Suprapubic skin (tissue), 4 donors: Measurements from ENCODE around the gene SLC29A3. TPM values are rescaled to one million over a fixed set of nuclear protein-coding genes. Genes with fewer than 3 reads are reported as not detected.

Experiments
- DNase-seq, 2 donors: peaks; one replicate each; pipeline ENCODE4 v3.0.0-alpha.2; 2019; ENCODE audit warnings: low spot score in 2 of 2
- H3K27ac ChIP-seq: fragments of 200-600 bp; sonication (generic); one replicate; pipeline ENCODE4 v1.5.1; 2019
- H3K27me3 ChIP-seq: fragments of 200-600 bp; sonication (generic); one replicate; pipeline ENCODE4 v1.5.1; 2019
- H3K36me3 ChIP-seq: fragments of 200-600 bp; sonication (generic); one replicate; pipeline ENCODE4 v1.5.1; 2019
- H3K4me1 ChIP-seq: fragments of 200-600 bp; sonication (generic); one replicate; pipeline ENCODE4 v1.5.1; 2019
- H3K4me3 ChIP-seq: fragments of 200-600 bp; sonication (generic); one replicate; pipeline ENCODE4 v1.5.1; 2019; ENCODE audit warnings: mild to moderate bottlenecking
- H3K9me3 ChIP-seq: fragments of 200-600 bp; sonication (generic); one replicate; pipeline ENCODE4 v1.5.1; 2019
- EP300 ChIP-seq: sonication (generic); formaldehyde crosslinking; IDR thresholded peaks from one replicate; pipeline ENCODE4 v1.6.1; 2017; ENCODE audit warnings: antibody characterized with exemption
- POLR2A ChIP-seq, 2 donors: fragments of 450-650 bp; IDR thresholded peaks; one replicate each; pipeline ENCODE4 v1.6.1; 2017; ENCODE audit warnings: antibody characterized with exemption in 2 of 2, mild to moderate bottlenecking in 2 of 2, moderate library complexity in 2 of 2
- POLR2AphosphoS5 ChIP-seq, 3 donors: sonication (generic); formaldehyde crosslinking; IDR thresholded peaks; one replicate each; pipeline ENCODE4 v1.6.1; 2017; ENCODE audit warnings: antibody characterized with exemption in 3 of 3
- WGBS: methylation state at CpG from one replicate; pipeline ENCODE4 v1.1.5; 2018; 5-methylcytosine and 5-hydroxymethylcytosine counted together
- total RNA-seq, 4 donors: library from RNA; depleted of rRNA; stranded (reverse); fragments of >200 nt; gene quantifications; one replicate each; pipeline ENCODE4 v1.1.0, GENCODE V29; 2016
- TF ChIP-seq, protein P1 (sequence below), 2 donors: fragments of 200-600 bp in 1 of 2; fragments of 450-650 bp in 1 of 2; sonication (generic) in 1 of 2; IDR thresholded peaks; one replicate each; pipeline ENCODE4 v1.5.1; 2016 to 2019; ENCODE audit warnings: antibody characterized with exemption in 2 of 2, mild to moderate bottlenecking in 1 of 2, moderate library complexity in 1 of 2

The SLC29A3 gene
- total RNA-seq, 4 donors from 2014 or later: 1.3 to 2.8 (median 2.2) TPM

DNA sequence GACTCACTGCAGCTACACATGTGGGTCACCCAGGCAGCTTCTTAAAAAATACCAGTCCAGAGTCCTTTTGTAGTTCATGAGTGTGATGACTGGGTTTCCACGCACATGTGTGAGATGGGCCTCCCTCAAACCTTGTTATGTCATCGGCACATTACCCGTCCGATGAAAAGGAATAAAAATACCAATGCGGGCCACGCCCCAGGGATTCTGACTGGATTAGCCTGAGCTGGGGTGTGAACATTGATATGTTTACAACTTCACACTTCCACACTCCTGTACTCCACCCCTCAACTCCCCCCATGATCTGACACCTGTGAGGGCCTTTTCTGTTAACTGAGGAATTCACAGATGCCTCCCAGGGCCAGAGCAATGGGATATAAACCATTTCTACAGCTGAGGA is 6.2 kb downstream of the SLC29A3 start:
- peaks cover 21% of the 10 kb centered on the region for H3K36me3 ChIP-seq
- 57% methylated on average over 5 of the region's 6 CpGs for WGBS

DNA sequence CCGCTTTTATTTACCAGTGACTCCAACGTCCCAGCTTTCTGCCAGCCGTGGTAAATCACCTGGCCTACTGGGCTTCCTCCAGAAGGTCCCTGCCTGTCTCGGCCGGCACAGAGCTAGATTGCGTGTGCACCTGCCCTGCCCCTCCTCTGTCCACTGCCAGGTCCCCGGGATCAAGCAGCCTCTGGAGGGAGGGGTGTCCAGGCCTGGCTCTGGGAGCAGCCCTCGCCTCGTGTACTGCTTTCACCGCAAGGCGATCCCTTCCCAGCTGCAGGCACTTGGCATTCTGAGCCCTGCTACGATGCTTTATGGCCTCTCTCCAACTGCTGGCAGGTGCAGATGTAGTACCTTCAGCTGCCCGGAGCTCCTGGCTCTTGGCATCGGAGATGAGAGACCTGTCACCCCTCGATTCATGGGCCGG is 7.4 kb downstream of the SLC29A3 start:
- TF ChIP-seq POLR2AphosphoS5 (IDR thresholded peaks at IDR 0.05): no peak
- TF ChIP-seq EP300: no peak
- TF ChIP-seq POLR2A (IDR thresholded peaks at IDR 0.05): no peak
- TF ChIP-seq, protein P1, sequence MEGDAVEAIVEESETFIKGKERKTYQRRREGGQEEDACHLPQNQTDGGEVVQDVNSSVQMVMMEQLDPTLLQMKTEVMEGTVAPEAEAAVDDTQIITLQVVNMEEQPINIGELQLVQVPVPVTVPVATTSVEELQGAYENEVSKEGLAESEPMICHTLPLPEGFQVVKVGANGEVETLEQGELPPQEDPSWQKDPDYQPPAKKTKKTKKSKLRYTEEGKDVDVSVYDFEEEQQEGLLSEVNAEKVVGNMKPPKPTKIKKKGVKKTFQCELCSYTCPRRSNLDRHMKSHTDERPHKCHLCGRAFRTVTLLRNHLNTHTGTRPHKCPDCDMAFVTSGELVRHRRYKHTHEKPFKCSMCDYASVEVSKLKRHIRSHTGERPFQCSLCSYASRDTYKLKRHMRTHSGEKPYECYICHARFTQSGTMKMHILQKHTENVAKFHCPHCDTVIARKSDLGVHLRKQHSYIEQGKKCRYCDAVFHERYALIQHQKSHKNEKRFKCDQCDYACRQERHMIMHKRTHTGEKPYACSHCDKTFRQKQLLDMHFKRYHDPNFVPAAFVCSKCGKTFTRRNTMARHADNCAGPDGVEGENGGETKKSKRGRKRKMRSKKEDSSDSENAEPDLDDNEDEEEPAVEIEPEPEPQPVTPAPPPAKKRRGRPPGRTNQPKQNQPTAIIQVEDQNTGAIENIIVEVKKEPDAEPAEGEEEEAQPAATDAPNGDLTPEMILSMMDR (IDR thresholded peaks at IDR 0.05): no peak
- no peaks in the 10 kb centered on the region for H3K27me3 ChIP-seq
- H3K9me3 ChIP-seq: no peaks in the 10 kb centered on the region
- peaks cover 21% of the 10 kb centered on the region for H3K36me3 ChIP-seq
- H3K4me3 ChIP-seq: no peak overlapping the region
- WGBS: 56% methylated on average over 12 of the region's 16 CpGs
- H3K4me1 ChIP-seq: peaks cover 9% of the 10 kb centered on the region
- DNase-seq: no peak
- H3K27ac ChIP-seq: no peak overlapping the region

More for the DNA sequence above, 6.2 kb downstream of the SLC29A3 start:
- H3K4me3 ChIP-seq: no peak overlapping the region
- no peak for DNase-seq
- no peak overlapping the region for H3K27ac ChIP-seq
- peaks cover 10% of the 10 kb centered on the region for H3K4me1 ChIP-seq
- TF ChIP-seq EP300: no peak
- no peak for TF ChIP-seq POLR2A (IDR thresholded peaks at IDR 0.05)
- TF ChIP-seq, protein P1 (IDR thresholded peaks at IDR 0.05): no peak
- no peak for TF ChIP-seq POLR2AphosphoS5 (IDR thresholded peaks at IDR 0.05)
- H3K9me3 ChIP-seq: no peaks in the 10 kb centered on the region
- H3K27me3 ChIP-seq: no peaks in the 10 kb centered on the region

DNA sequence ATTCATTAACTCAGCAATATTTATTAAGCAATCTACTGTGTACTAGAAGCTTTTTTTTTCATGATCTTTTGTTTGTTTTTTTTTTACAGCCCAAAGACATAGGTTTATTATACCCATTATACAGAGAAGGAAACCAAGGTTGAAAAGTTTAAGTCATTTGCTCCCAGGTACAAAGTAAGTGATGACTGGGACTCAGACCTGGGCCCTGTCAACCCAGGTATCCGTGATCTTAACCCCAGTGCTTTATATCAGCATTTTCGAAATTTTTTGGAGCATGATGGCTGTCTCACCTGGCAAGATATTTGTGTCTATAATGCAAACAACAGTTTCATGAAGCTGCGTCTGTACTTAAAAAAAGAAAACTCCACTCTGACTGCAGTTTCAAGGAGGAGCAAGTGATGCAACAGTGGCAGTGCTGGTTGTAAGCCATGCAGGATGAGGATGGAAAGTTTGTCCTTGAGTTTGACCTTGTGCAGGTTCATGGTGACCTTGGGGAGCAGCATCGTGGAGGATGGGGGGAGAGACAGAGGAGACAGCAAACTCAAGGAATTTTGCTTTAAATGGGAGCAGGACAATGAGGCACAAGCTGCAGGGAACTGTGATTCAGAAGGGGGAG is 11.8 kb downstream of the SLC29A3 start:
- H3K36me3 ChIP-seq: no peaks in the 10 kb centered on the region
- DNase-seq: no peak
- TF ChIP-seq POLR2A (IDR thresholded peaks at IDR 0.05): no peak
- no peaks in the 10 kb centered on the region for H3K27me3 ChIP-seq
- no peak overlapping the region for H3K4me3 ChIP-seq
- H3K27ac ChIP-seq: no peak overlapping the region
- H3K9me3 ChIP-seq: no peaks in the 10 kb centered on the region
- peaks cover 25% of the 10 kb centered on the region for H3K4me1 ChIP-seq
- 85% methylated on average over 4 of the region's 4 CpGs for WGBS

DNA sequence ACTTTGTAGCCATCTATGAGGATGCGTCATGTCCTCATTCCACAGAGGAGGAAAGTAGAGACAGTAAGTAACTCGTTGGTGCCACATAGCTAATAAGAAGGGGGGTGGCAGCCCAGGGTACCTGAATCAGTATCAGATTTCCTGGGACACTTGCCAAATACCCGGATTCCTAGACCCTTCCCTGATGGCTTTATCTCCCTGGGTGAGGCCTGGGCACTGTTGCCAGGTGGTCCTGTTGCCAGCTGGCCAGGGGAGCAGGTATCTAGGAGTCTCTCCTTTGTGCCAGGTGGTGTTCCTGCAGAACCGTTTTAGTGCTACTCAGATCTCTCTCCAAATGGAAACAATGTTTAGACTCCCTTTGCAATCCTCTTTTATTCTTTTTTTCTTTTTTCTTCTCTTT is 12.7 kb downstream of the SLC29A3 start:
- Histone ChIP-seq H3K36me3 (no peaks in the 10 kb centered on the region), H3K4me1 (peaks cover 18% of the 10 kb centered on the region), H3K27ac (no peak overlapping the region), H3K4me3 (no peak overlapping the region), H3K27me3 (no peaks in the 10 kb centered on the region), H3K9me3 (no peaks in the 10 kb centered on the region)
- no peak for DNase-seq
- no peak for TF ChIP-seq EP300
- no peak for TF ChIP-seq POLR2A (IDR thresholded peaks at IDR 0.05)
- TF ChIP-seq, protein P1 (IDR thresholded peaks at IDR 0.05): no peak
- no peak for TF ChIP-seq POLR2AphosphoS5 (IDR thresholded peaks at IDR 0.05)
- WGBS: 39% methylated on average over 3 of the region's 4 CpGs

DNA sequence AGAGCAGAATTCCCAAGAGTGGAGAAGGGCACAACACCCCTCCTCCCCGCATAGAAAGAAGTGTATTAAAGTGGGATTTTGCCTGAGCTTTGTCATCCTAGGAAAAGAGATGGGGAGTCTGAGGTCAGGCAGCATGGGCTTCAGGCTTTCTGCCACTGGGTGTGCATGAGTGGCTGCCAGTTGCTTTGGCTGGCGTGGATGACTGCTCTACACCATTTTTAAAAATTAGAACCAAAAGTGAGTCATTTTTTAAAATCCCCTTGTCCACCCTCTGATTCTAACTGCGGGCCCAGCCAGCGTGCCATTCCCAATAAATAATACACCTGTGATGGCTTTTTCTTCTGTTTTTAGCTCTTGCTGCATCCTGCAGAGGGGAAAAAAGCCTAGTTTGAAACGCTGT is 13.4 kb downstream of the SLC29A3 start:
- 63% methylated on average over 5 of the region's 5 CpGs for WGBS
- H3K4me3 ChIP-seq: no peak overlapping the region
- no peak for DNase-seq
- no peaks in the 10 kb centered on the region for H3K36me3 ChIP-seq
- TF ChIP-seq, protein P1 (IDR thresholded peaks at IDR 0.05): no peak
- TF ChIP-seq POLR2A (IDR thresholded peaks at IDR 0.05) (no peak), POLR2AphosphoS5 (IDR thresholded peaks at IDR 0.05) (no peak), EP300 (no peak)
- no peak overlapping the region for H3K27ac ChIP-seq
- H3K4me1 ChIP-seq: peaks cover 16% of the 10 kb centered on the region
- H3K9me3 ChIP-seq: no peaks in the 10 kb centered on the region
- H3K27me3 ChIP-seq: no peaks in the 10 kb centered on the region
